Measurements from ENCODE around the gene ENOX2.

DNA sequence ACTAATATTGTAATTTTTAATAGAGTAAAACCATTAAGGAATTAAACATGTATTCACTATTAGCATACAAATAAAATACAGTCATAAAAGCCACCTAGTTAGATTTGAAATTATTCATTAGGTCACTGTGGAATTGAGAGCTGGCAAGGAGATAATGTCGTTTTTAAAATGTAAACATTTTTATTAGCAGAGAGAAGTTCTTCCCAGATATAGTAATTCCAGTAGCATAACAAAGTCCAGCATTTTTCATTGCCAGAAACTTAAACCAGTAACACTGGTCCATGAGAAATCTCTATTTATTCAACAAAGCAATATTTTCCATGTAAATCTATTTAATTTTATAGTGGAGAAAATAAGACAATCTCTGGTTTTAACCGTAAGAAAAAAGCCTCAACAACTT lies 17.5 kb downstream of the ENOX2 start:
- TF ChIP-seq, protein P1, sequence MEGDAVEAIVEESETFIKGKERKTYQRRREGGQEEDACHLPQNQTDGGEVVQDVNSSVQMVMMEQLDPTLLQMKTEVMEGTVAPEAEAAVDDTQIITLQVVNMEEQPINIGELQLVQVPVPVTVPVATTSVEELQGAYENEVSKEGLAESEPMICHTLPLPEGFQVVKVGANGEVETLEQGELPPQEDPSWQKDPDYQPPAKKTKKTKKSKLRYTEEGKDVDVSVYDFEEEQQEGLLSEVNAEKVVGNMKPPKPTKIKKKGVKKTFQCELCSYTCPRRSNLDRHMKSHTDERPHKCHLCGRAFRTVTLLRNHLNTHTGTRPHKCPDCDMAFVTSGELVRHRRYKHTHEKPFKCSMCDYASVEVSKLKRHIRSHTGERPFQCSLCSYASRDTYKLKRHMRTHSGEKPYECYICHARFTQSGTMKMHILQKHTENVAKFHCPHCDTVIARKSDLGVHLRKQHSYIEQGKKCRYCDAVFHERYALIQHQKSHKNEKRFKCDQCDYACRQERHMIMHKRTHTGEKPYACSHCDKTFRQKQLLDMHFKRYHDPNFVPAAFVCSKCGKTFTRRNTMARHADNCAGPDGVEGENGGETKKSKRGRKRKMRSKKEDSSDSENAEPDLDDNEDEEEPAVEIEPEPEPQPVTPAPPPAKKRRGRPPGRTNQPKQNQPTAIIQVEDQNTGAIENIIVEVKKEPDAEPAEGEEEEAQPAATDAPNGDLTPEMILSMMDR (IDR thresholded peaks at IDR 0.05; ENCODE audit: poor library complexity): no peak
- TF ChIP-seq EZH2 (IDR thresholded peaks at IDR 0.05; ENCODE audit: borderline replicate concordance): no peak

All from hepatocyte (in vitro differentiated cells).